Activated T-cell treated with anti-CD3 and anti-CD28 coated beads for 1 hour (primary cell): ENCODE data around the gene AKNAD1.

Experiments used
- DNase-seq: peaks from one replicate; pipeline ENCODE4 v3.0.0-alpha.2; 2020; ENCODE audit warnings: low read depth

The AKNAD1 gene

GRCh38 chr1:108780937-108781574 is 75.8 kb downstream of the AKNAD1 start:
- no peak for DNase-seq

GRCh38 chr1:108779455-108779854 is 77.4 kb downstream of the AKNAD1 start:
- DNase-seq = no peak

- DNase-seq = no peak
Observed at GRCh38 chr1:108777839-108778238, 79.1 kb downstream of the AKNAD1 start.

- DNase-seq = no peak
Observed at GRCh38 chr1:108767708-108768107, 89.2 kb downstream of the AKNAD1 start.

GRCh38 chr1:108767115-108767514 is 89.8 kb downstream of the AKNAD1 start:
- DNase-seq = no peak
